ENCODE data around the gene GLT8D1.

The GLT8D1 gene

DNA sequence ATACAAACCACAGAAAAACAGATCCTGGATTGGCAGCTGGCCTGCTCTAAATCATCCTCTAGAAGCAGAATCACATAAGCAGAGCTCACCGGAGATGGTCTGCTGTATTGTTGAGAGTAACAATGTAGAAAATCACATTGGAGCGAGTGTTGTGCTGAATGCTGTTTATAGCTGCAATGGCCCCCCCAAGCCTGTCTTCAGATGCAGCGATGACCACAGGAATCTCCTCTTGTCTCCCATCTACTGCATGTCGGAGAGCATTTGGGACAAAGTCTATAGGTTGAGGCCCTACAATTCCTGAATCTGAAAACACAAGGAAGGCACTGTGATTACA lies 8.0 kb downstream of the GLT8D1 start:
- no peak for DNase-seq (ENCODE audit: low spot score)
- in situ Hi-C loops (cut with MboI; ENCODE audit: low pct_unique_long_range_greater_than_20kb, low sequenced_read_pairs, unreplicated experiment) = no loop called here
- TF ChIP-seq, protein P1, sequence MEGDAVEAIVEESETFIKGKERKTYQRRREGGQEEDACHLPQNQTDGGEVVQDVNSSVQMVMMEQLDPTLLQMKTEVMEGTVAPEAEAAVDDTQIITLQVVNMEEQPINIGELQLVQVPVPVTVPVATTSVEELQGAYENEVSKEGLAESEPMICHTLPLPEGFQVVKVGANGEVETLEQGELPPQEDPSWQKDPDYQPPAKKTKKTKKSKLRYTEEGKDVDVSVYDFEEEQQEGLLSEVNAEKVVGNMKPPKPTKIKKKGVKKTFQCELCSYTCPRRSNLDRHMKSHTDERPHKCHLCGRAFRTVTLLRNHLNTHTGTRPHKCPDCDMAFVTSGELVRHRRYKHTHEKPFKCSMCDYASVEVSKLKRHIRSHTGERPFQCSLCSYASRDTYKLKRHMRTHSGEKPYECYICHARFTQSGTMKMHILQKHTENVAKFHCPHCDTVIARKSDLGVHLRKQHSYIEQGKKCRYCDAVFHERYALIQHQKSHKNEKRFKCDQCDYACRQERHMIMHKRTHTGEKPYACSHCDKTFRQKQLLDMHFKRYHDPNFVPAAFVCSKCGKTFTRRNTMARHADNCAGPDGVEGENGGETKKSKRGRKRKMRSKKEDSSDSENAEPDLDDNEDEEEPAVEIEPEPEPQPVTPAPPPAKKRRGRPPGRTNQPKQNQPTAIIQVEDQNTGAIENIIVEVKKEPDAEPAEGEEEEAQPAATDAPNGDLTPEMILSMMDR (IDR thresholded peaks at IDR 0.05; ENCODE audit: extremely low read depth, insufficient read depth, missing control alignments) = no peak

DNA sequence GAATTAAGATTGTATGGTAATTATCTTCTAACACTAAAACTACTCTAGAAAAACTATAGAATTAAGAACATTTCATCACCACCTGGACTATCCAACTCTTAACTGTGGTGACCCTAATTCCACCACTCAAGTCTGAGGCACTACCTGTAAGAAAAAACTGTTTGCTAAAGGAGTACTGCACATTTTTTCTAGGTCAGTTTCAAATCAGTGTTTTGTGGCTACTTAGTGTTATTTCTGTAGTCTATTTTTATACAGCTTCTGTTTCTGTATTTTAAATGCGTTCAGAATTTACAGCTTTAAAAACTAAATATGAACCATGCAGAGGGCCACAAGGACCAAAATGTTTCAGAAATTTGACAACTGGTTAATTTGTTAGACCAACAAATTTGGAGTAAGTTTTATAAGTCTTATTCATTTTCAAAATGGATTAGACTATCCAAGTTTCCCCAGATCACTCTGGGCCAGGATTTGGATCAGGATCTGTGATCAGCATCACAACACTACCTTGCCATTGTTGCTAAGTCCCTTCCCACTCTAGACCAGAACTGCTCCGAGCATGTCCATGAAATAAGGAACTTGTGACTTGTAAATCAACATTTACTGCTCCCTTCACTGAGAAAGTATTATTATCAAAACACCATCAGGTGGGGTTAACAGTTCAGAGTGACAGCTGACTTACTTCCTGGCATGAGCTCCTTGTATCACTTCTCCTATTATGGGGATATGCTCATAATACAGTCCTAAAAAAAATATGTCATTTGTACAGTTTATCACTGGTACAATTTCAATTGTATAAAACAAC lies 8.6 kb downstream of the GLT8D1 start:
- DNase-seq (ENCODE audit: low spot score) = no peak
- in situ Hi-C loops (cut with MboI; ENCODE audit: low pct_unique_long_range_greater_than_20kb, low sequenced_read_pairs, unreplicated experiment) = no loop called here
- TF ChIP-seq, protein P1 (IDR thresholded peaks at IDR 0.05; ENCODE audit: extremely low read depth, insufficient read depth, missing control alignments) = no peak

DNA sequence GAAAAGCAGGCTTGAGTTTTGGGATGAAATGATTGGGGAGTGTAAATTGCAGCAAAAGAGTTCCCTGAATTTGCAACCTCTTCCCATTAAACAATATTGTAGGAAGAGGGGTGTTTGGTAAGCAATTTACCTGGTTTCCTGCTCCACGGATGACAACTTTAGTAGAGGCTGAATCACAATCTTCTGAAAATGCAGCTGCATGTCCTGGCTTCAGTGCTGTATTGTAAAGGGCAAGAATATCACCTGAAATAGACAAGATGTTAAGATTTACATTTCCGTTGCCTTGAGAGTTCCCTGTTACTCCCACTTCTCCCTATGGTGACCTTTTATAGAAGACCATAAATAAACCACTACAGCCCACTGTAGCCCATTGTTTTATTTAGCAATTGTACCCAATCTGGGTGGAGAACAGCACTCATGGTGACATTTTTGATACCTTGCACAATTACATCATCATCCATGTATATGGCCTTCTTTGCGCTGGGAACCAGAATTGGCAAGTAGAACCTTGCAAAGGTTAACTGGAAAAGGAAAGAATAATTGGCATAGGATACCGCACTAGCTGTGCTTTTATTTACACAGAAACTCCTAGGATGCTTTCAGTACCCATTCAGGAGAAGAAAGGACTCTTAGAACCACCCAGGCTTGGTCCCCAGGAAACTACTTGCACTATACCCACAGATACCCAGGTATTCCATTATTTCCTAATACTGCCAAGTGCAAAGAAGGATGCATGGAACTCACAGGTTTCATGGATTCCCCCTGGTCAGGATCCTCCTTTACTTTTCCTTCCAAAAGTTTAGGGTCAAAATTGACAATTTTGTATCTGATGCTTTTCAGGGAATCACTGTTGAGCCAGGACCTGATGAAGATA lies 9.6 kb downstream of the GLT8D1 start:
- no peak for DNase-seq (ENCODE audit: low spot score)
- in situ Hi-C loops (cut with MboI; ENCODE audit: low pct_unique_long_range_greater_than_20kb, low sequenced_read_pairs, unreplicated experiment) = no loop called here
- TF ChIP-seq, protein P1 (IDR thresholded peaks at IDR 0.05; ENCODE audit: extremely low read depth, insufficient read depth, missing control alignments) = no peak

DNA sequence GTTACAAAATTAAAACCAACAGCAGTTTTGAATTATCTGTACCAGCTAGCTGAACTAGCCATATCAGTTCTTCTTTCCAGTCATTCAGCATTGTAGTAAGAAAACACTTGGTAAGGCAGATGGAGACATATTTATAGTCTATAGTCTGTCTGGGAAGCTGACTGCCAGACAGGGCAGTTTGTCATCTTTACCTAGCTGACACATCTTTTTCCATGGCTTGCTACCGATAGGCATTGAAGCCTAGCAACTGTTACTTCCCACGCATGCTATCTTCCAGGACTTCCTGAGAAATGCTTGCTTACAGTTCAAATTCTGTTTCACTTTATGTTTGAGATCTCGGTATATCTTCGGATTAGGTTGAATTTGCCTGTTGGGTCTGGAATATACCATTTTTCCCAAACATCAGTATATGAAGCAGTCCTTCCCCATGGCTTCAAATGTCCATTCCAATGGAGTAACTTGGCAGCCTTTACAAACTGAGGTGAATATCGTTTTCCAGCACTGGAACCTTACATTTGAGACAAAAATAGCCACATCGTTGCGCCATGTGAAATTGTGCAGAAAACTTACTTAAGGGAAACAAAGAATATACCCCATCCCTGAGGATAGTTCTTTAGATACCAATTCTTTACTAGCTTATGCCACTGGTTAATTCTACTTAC lies 10.9 kb downstream of the GLT8D1 start:
- in situ Hi-C loops (cut with MboI; ENCODE audit: low pct_unique_long_range_greater_than_20kb, low sequenced_read_pairs, unreplicated experiment) = no loop called here
- DNase-seq (ENCODE audit: low spot score) = no peak

DNA sequence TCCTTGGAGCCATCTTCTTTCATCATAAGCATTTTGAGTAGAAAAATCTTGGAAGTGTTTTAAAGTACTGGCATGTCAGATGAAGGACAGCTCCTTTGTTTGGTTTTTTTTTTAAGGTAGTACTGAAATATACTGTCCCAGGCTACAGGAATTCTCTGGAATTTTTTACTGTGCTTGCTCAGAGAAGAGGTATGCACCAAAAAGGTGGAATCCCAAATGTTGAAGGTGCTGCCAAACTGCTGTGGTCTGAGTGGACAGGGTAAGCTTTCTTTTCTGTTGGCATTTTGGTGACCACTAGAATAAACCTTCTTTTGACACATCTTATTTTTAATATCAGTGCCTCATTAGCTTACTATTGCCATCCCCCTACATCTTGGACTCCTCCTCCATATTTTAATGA lies 12.5 kb downstream of the GLT8D1 start:
- DNase-seq (ENCODE audit: low spot score) = no peak
- TF ChIP-seq, protein P1 (IDR thresholded peaks at IDR 0.05; ENCODE audit: extremely low read depth, insufficient read depth, missing control alignments) = no peak
- in situ Hi-C loops (cut with MboI; ENCODE audit: low pct_unique_long_range_greater_than_20kb, low sequenced_read_pairs, unreplicated experiment) = no loop called here

More for the DNA sequence above, 10.9 kb downstream of the GLT8D1 start:
- TF ChIP-seq, protein P1 (IDR thresholded peaks at IDR 0.05; ENCODE audit: extremely low read depth, insufficient read depth, missing control alignments) = no peak

DNA sequence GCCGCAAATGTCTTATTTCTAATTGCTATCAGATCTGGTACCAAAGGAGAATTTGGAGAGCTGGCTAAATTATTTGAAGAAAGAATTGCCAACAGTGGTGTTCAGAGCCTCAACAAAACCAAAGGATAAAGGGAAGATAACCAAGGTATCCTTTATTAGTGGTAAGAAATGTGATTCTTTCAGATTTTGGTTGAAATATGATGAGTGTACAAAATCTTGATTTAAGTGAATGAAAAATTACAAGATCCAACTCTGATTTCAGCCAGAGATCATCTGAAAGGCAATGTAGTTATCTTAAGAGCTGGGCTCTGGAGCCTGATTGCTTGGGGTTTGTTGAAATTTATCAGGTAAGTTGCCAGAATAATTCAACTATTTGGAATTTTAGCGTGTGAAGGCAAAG lies 15.0 kb downstream of the GLT8D1 start:
- TF ChIP-seq, protein P1 (IDR thresholded peaks at IDR 0.05; ENCODE audit: extremely low read depth, insufficient read depth, missing control alignments) = no peak
- DNase-seq (ENCODE audit: low spot score) = no peak
- in situ Hi-C loops (cut with MboI; ENCODE audit: low pct_unique_long_range_greater_than_20kb, low sequenced_read_pairs, unreplicated experiment) = no loop called here
